Measurements from ENCODE around the gene SPCS2. TPM values are rescaled to one million over a fixed set of nuclear protein-coding genes. Genes with fewer than 3 reads are reported as not detected.
"Not testable (repeated sequence)": the region's sequence is repeated elsewhere in the genome, so short reads cannot be mapped to it uniquely, and the experiment has no call there.

The SPCS2 gene
- total and polyA plus RNA-seq, 9 donors: 39.8 to 193 (median 125) TPM

DNA sequence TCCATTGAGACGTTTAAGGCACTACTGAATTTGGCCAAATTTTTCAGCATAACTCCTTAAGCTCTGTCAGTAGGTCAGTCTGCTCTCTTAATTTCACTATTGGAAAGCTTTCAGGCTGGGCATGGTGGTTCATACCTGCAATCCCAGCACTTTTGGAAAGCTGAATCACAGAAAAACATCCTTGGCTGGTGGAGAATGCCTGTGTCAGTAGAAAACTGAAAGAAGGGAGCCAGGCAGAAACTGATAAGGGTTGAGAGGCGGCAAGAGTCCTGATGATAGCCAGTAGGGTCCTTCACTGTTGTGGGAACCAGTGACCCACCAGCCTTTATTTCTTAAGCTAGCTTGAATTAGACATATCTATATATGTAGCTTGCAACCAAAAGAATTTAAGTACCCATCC, 62.3 kb downstream of the SPCS2 start:
- no peak for DNase-seq
- Histone ChIP-seq H3K9me3 (no peaks in the 10 kb centered on the region), H3K27ac (no peak overlapping the region), H3K27me3 (no peaks in the 10 kb centered on the region), H3K4me3 (no peak overlapping the region), H3K36me3 (no peaks in the 10 kb centered on the region), H3K4me1 (ENCODE audit: insufficient read depth) (no peaks in the 10 kb centered on the region)
- TF ChIP-seq POLR2A (IDR thresholded peaks at IDR 0.05): no peak
- TF ChIP-seq, protein P1, sequence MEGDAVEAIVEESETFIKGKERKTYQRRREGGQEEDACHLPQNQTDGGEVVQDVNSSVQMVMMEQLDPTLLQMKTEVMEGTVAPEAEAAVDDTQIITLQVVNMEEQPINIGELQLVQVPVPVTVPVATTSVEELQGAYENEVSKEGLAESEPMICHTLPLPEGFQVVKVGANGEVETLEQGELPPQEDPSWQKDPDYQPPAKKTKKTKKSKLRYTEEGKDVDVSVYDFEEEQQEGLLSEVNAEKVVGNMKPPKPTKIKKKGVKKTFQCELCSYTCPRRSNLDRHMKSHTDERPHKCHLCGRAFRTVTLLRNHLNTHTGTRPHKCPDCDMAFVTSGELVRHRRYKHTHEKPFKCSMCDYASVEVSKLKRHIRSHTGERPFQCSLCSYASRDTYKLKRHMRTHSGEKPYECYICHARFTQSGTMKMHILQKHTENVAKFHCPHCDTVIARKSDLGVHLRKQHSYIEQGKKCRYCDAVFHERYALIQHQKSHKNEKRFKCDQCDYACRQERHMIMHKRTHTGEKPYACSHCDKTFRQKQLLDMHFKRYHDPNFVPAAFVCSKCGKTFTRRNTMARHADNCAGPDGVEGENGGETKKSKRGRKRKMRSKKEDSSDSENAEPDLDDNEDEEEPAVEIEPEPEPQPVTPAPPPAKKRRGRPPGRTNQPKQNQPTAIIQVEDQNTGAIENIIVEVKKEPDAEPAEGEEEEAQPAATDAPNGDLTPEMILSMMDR (IDR thresholded peaks at IDR 0.05): no peak
- no peak for TF ChIP-seq EP300 (IDR thresholded peaks at IDR 0.05)
- 56 to 71% (median 64%) methylated on average over 2 of the region's 2 CpGs for WGBS, 3 donors
- intact Hi-C loops (cut with DNase I): no loop called here

DNA sequence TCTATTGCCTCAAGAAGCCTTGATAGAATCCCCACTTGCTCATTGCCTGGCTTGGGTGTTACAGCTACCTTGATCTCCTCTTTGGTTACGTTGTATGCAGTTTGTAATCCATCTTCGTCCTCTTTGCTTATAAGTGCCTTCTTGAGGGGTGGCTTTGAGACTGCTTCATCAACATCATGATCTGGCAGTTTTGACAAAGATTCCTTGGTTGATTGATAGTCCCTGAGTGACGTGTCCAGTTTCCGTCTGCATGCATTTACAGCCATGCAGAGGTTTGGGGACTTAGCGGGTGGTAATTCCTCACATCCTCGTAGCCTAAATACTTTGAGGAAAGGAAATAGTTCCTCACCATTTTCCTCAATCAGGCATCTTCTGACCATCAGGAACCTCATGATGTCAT, 62.8 kb downstream of the SPCS2 start:
- Histone ChIP-seq H3K36me3 (no peaks in the 10 kb centered on the region), H3K4me3 (no peak overlapping the region), H3K9me3 (no peaks in the 10 kb centered on the region), H3K4me1 (ENCODE audit: insufficient read depth) (no peaks in the 10 kb centered on the region), H3K27ac (no peak overlapping the region), H3K27me3 (no peaks in the 10 kb centered on the region)
- intact Hi-C loops (cut with DNase I): no loop called here
- TF ChIP-seq POLR2A (IDR thresholded peaks at IDR 0.05) (no peak), EP300 (IDR thresholded peaks at IDR 0.05) (no peak)
- TF ChIP-seq, protein P1 (IDR thresholded peaks at IDR 0.05): no peak
- no peak for DNase-seq
- 93 to 96% (median 94%) methylated on average over 6 of the region's 6 CpGs for WGBS, 3 donors

DNA sequence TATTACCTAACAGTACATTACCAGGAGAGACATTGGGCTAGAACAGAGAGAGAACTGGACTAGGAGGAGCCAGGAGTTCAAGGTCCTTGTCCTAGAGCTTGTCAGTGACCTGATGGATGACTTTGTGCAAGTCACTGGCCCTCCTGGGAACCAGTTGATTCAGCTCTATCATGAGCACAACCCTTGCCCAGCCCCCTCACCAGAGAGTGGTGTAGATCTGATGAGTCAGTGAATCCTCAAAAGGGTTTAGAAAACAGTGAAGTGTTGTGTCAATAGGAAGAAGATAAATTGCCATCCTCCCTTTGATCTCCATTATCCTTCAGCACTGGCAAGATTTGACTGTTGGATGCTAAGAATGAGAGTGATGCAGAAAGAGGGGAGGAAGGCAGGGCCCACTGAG, 64.0 kb downstream of the SPCS2 start:
- intact Hi-C loops (cut with DNase I): no loop called here
- Histone ChIP-seq H3K9me3 (no peaks in the 10 kb centered on the region), H3K27me3 (no peaks in the 10 kb centered on the region), H3K27ac (no peak overlapping the region), H3K4me1 (ENCODE audit: insufficient read depth) (no peaks in the 10 kb centered on the region), H3K4me3 (no peak overlapping the region), H3K36me3 (no peaks in the 10 kb centered on the region)
- no peak for TF ChIP-seq POLR2A (IDR thresholded peaks at IDR 0.05)
- TF ChIP-seq, protein P1 (IDR thresholded peaks at IDR 0.05): no peak
- TF ChIP-seq EP300 (IDR thresholded peaks at IDR 0.05): no peak
- DNase-seq: no peak

DNA sequence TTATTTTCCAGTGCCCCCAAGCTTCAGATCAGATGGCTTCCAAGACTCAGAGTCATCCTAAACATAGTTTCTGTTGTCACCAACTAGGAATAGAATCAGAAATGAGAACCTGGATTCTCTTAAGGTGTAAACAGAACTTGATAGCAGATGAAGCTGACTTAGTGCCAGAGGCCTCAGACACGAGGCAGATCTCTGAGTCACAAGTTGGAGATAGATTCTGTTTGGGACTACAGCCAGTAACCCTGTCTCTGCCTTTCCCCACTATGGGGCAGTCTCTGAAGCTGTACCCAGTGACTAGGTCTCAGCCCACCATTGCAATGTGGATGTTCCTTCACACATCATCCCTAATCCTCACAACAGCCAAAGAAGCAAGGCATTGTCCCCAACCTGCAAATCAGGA, 65.1 kb downstream of the SPCS2 start:
- intact Hi-C loops (cut with DNase I): no loop called here
- DNase-seq: no peak
- Histone ChIP-seq H3K4me3 (no peak overlapping the region), H3K27me3 (no peaks in the 10 kb centered on the region), H3K27ac (no peak overlapping the region), H3K9me3 (no peaks in the 10 kb centered on the region), H3K4me1 (ENCODE audit: insufficient read depth) (no peaks in the 10 kb centered on the region), H3K36me3 (no peaks in the 10 kb centered on the region)
- TF ChIP-seq EP300 (IDR thresholded peaks at IDR 0.05) (no peak), POLR2A (IDR thresholded peaks at IDR 0.05) (no peak)
- TF ChIP-seq, protein P1 (IDR thresholded peaks at IDR 0.05): no peak
- WGBS, 3 donors: 0 to 12% (median 4%) methylated on average over 1 of the region's 1 CpG

DNA sequence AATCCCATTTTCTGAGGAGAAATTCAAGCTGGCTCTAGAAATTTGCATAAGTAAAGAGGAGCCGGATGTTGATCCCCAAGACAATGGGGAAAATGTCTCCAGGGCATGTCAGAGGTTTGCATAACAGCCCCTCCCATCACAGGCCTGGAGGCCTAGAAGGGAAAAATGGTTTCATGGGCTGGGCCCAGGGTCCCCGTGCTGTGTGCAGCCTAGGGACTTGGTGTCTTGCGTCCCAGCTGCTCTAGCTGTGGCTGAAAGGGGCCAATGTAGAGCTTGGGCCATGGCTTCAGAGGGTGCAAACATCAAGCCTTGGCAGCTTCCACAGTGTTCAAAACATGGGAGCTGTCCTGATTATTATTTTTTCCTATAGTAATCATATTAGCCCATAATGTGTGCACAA, 70.1 kb downstream of the SPCS2 start:
- H3K27ac ChIP-seq; H3K4me1 ChIP-seq (ENCODE audit: insufficient read depth); H3K9me3 ChIP-seq; H3K4me3 ChIP-seq; DNase-seq; intact Hi-C loops (cut with DNase I); H3K27me3 ChIP-seq; H3K36me3 ChIP-seq: not testable (repeated sequence)
- WGBS, 3 donors: 92 to 100% (median 98%) methylated on average over 3 of the region's 3 CpGs

DNA sequence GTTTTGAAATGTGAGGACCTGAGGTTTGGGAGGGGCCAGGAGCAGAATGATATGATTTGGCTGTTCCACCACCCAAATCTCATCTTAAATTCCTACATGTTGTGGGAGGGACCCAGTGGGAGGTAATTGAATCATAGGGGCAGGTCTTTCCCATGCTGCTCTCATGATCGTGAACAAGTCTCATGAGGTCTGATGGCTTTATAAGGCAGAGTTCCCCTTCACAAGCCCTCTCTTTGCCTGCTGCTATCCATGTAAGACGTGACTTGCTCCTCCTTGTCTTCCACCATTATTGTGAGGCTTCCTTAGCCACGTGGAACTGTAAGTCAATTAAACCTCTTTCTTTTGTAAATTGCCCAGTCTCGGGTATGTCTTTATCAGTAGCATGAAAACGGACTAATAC, 71.3 kb downstream of the SPCS2 start:
- not testable (repeated sequence) for H3K27ac ChIP-seq; DNase-seq; H3K27me3 ChIP-seq; H3K36me3 ChIP-seq; H3K4me3 ChIP-seq; H3K4me1 ChIP-seq (ENCODE audit: insufficient read depth); H3K9me3 ChIP-seq
- intact Hi-C loops (cut with DNase I): loop anchor here in 3 of 4 donors (10.0 kb wide), 2 partner anchors 76 to 224 kb away; partner anchors contain the start of genes TPBGL (in 2 of the 3), SPCS2 (in 1 of the 3) and XRRA1 (in 1 of the 3)
- 69 to 83% (median 76%) methylated on average over 5 of the region's 5 CpGs for WGBS, 3 donors

All from ovary (tissue), 9 donors.